A549 treated with CORT108297 at 1 μM for 4 hours (cell line): Measurements from ENCODE around the gene RTBDN. TPM values are rescaled to one million over a fixed set of nuclear protein-coding genes. Genes with fewer than 3 reads are reported as not detected.

Source experiments
- total RNA-seq: library from RNA; stranded (reverse); fragments of 200-300 nt; extraction: Qiagen RNA extraction; gene quantifications from 5 replicates; pipeline ENCODE4 v1.2.3, GENCODE V29; 2022

The RTBDN gene
- total RNA-seq: 0.10 to 0.27 TPM (median 0.14 TPM) in 4 of 5 replicates, not detected in the other

GRCh38 chr19:12834566-12834943 lies at the start of gene RTBDN:
RTBDN (minus strand) TSS chr19:12834579; CDS start chr19:12829979, 4,600 bp downstream.

DNA sequence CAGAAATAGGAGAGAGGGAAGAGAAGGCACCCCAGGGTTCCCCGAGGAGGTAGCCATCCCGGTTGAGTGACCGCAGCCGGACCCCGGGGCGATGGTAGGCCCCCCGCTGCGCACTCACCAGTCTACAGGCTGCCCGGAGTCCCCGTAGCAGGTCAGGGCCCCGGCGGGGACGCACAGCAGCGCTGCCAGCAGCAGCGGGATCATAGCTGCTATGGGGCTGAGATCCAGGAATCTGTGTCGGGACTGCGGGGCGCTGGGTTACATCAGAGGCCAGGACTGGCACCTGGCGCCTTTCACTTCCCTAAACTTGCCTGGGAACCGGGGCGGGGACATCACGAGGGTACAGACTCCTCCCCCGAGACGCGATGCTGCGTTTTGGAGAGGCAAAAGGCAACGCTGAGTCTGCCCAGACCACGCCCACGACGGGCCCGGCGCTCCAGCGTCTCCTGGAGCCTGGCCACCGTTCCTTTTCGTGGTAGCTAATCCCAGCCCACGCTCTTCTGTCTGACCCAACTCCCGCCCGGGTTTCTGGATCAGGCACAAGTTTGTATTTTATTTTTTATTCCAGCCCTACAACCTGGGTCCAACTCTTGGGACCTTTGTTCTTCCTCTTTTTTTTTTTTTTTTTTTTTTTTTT lies 46.9 kb upstream of the RTBDN start, which contains the start of gene DNASE2:
TSS of gene DNASE2 (minus strand) at position 278 of the 637 bp plus-strand sequence. CDS start at position 204, 74 bp downstream.

GRCh38 chr19:12838182-12838885 lies 4.0 kb upstream of the RTBDN start, which contains the start of gene MAST1:
MAST1 (plus strand) TSS chr19:12838515; CDS start chr19:12838573, 58 bp downstream.

GRCh38 chr19:12806242-12807081 lies 27.9 kb downstream of the RTBDN start, which contains the start of gene RNASEH2A:
RNASEH2A (plus strand) TSS chr19:12806584; CDS start chr19:12806674, 90 bp downstream.

DNA sequence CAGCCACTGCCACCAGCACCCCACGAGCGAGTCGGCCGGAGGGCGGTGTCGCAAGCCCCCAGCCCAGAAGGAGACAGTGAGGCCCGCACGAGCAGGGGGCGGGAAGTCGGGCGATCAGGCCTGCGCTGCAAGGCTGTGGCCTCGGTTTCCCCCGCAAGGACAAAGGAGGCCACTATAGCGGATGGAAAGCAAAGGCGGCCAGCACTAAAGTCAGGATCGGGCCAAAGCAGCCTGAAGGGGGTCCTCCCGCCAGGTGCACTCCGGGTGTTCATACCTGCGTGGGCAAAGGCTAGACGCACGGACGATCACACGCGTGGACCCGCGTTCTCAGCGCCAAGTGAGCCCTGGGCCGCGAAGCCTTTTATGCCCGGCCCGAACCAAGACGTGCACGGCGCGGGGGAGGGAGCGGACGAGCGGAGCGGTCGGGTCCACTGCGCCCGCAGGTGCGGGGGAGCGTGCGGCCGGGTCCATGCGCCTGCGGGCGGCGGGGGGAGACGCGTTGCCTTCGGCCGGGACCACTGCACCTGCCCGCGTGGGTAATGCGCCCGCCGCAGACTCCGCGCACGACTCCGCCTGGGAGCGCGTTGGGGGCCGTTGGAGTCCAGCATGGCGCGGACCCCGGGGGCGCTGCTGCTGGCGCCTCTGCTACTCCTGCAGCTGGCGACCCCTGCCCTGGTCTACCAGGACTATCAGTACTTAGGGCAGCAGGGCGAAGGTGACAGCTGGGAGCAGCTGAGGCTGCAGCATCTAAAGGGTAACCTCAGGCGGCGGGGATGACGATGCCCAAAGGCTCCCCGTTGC lies 32.7 kb downstream of the RTBDN start, which contains the start of the genes PRDX2 and THSD8:
TSS of gene PRDX2 (minus strand) at position 335 of the 801 bp plus-strand sequence. CDS start 539 bp downstream, outside the sequence.
TSS of gene THSD8 (plus strand) at position 604 of the 801 bp plus-strand sequence. CDS start at position 607, 3 bp downstream.

DNA sequence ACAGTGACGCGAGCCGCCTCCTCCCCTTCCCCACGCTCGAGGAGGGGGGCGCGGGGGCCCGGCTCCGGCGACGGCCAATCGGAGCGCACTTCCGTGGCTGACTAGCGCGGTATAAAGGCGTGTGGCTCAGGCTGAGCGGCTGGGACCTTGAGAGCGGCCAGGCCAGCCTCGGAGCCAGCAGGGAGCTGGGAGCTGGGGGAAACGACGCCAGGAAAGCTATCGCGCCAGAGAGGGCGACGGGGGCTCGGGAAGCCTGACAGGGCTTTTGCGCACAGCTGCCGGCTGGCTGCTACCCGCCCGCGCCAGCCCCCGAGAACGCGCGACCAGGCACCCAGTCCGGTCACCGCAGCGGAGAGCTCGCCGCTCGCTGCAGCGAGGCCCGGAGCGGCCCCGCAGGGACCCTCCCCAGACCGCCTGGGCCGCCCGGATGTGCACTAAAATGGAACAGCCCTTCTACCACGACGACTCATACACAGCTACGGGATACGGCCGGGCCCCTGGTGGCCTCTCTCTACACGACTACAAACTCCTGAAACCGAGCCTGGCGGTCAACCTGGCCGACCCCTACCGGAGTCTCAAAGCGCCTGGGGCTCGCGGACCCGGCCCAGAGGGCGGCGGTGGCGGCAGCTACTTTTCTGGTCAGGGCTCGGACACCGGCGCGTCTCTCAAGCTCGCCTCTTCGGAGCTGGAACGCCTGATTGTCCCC lies 42.9 kb downstream of the RTBDN start, which contains the start of gene JUNB:
TSS of gene JUNB (plus strand) at position 142 of the 706 bp plus-strand sequence. CDS start at position 428, 286 bp downstream.

Other genes starting within 250 kb of the RTBDN start
- gene ZNF490, start 223.8 kb downstream of the RTBDN start, total RNA-seq: 0.34 to 0.89 TPM (median 0.70 TPM) in 5 replicates
- 4.8 to 5.5 TPM (median 5.3 TPM) in 5 replicates for gene ZNF791, start 223.7 kb downstream of the RTBDN start, total RNA-seq
- 15.9 to 21.9 TPM (median 21.4 TPM) in 5 replicates for gene MAN2B1, start 167.8 kb downstream of the RTBDN start, total RNA-seq
- 9.3 to 11.8 TPM (median 10.9 TPM) in 5 replicates for gene WDR83, start 167.8 kb downstream of the RTBDN start, total RNA-seq
- gene DHPS, start 152.7 kb downstream of the RTBDN start, total RNA-seq: 40.0 to 54.0 TPM (median 49.9 TPM) in 5 replicates
- not detected in 5 replicates for gene GNG14, start 146.6 kb downstream of the RTBDN start, total RNA-seq
- 8.7 to 14.0 TPM (median 13.4 TPM) in 5 replicates for gene FBXW9, start 137.9 kb downstream of the RTBDN start, total RNA-seq
- gene TNPO2, start 110.6 kb downstream of the RTBDN start, total RNA-seq: 25.5 to 39.5 TPM (median 35.3 TPM) in 5 replicates
- gene TRIR, start 99.9 kb downstream of the RTBDN start, total RNA-seq: 160 to 199 TPM (median 197 TPM) in 5 replicates
- gene GET3, start 97.1 kb downstream of the RTBDN start, total RNA-seq: 67.6 to 102 TPM (median 95.8 TPM) in 5 replicates
- gene BEST2, start 82.8 kb downstream of the RTBDN start, total RNA-seq: 0.24 to 0.35 TPM (median 0.28 TPM) in 4 of 5 replicates, not detected in the other
- 9.8 to 12.4 TPM (median 10.8 TPM) in 5 replicates for gene HOOK2, start 59.0 kb downstream of the RTBDN start, total RNA-seq
- gene JUNB, start 43.1 kb downstream of the RTBDN start, total RNA-seq: 97.7 to 170 TPM (median 137 TPM) in 5 replicates
- 0.18 to 1.1 TPM (median 0.80 TPM) in 5 replicates for gene PRDX2, start 32.8 kb downstream of the RTBDN start, total RNA-seq
- gene THSD8, start 32.5 kb downstream of the RTBDN start, total RNA-seq: 6.2 to 15.8 TPM (median 9.6 TPM) in 4 of 5 replicates, not detected in the other
- 37.6 to 51.5 TPM (median 48.6 TPM) in 5 replicates for gene RNASEH2A, start 28.0 kb downstream of the RTBDN start, total RNA-seq
- 1.5 to 2.0 TPM (median 1.9 TPM) in 5 replicates for gene MAST1, start 3.9 kb upstream of the RTBDN start, total RNA-seq
- 27.2 to 33.8 TPM (median 32.3 TPM) in 5 replicates for gene DNASE2, start 46.9 kb upstream of the RTBDN start, total RNA-seq
- gene KLF1, start 52.6 kb upstream of the RTBDN start, total RNA-seq: 0.05 to 0.09 TPM (median 0.06 TPM) in 3 of 5 replicates, not detected in the others
- gene GCDH, start 56.6 kb upstream of the RTBDN start, total RNA-seq: 8.8 to 10.0 TPM (median 9.4 TPM) in 5 replicates
- 0.28 to 0.70 TPM (median 0.38 TPM) in 5 replicates for gene SYCE2, start 84.7 kb upstream of the RTBDN start, total RNA-seq
- gene FARSA, start 99.1 kb upstream of the RTBDN start, total RNA-seq: 75.2 to 82.8 TPM (median 78.2 TPM) in 5 replicates
- gene CALR, start 104.0 kb upstream of the RTBDN start, total RNA-seq: 507 to 554 TPM (median 516 TPM) in 5 replicates
- 70.7 to 86.3 TPM (median 80.4 TPM) in 5 replicates for gene RAD23A, start 111.3 kb upstream of the RTBDN start, total RNA-seq
- gene GADD45GIP1, start 122.6 kb upstream of the RTBDN start, total RNA-seq: 30.1 to 58.7 TPM (median 54.9 TPM) in 5 replicates
- 0.03 to 0.08 TPM (median 0.06 TPM) in 5 replicates for gene DAND5, start 135.0 kb upstream of the RTBDN start, total RNA-seq
- 3.3 to 5.1 TPM (median 4.6 TPM) in 5 replicates for gene NFIX, start 160.9 kb upstream of the RTBDN start, total RNA-seq